Umbilical cord (tissue), 2 donors: ENCODE measurements around the gene ZNF575. TPM values are rescaled to one million over a fixed set of nuclear protein-coding genes. Genes with fewer than 3 reads are reported as not detected.
"Not testable (repeated sequence)": the region's sequence is repeated elsewhere in the genome, so short reads cannot be mapped to it uniquely, and the experiment has no call there.

Source experiments
- DNase-seq: peaks from one replicate; pipeline ENCODE4 v3.0.0-alpha.2; 2015; ENCODE audit warnings: low spot score
- total RNA-seq: library from RNA; depleted of rRNA; stranded (reverse); fragments of >200 nt; gene quantifications from one replicate; pipeline ENCODE4 v1.2.3, GENCODE V29; 2014; ENCODE audit warnings: low replicate concordance; ENCODE audit not compliant: insufficient read depth

Gene ZNF575
- total RNA-seq, 1 donor from 2014 or later, result 0.24 TPM

- DNase-seq, result no peak
Measured at GRCh38 chr19:43541920-43542650, 9.1 kb downstream of the ZNF575 start.

GRCh38 chr19:43544077-43544476 is 11.1 kb downstream of the ZNF575 start:
- no peak for DNase-seq

GRCh38 chr19:43545276-43545675 is 12.3 kb downstream of the ZNF575 start:
- DNase-seq, result no peak

- no peak for DNase-seq
Measured at GRCh38 chr19:43545981-43546380, 13.0 kb downstream of the ZNF575 start.

GRCh38 chr19:43546581-43546980 is 13.6 kb downstream of the ZNF575 start:
- no peak for DNase-seq

GRCh38 chr19:43547926-43548325 is 14.9 kb downstream of the ZNF575 start:
- DNase-seq, result not testable (repeated sequence)

GRCh38 chr19:43548706-43549105 is 15.7 kb downstream of the ZNF575 start:
- no peak for DNase-seq

GRCh38 chr19:43551399-43552197 is 18.6 kb downstream of the ZNF575 start:
- no peak for DNase-seq

- no peak for DNase-seq
Measured at GRCh38 chr19:43552198-43552450, 19.1 kb downstream of the ZNF575 start.

- no peak for DNase-seq
Measured at GRCh38 chr19:43552616-43553015, 19.6 kb downstream of the ZNF575 start.

- DNase-seq, result no peak
Measured at GRCh38 chr19:43553656-43554055, 20.7 kb downstream of the ZNF575 start.

- no peak for DNase-seq
Measured at GRCh38 chr19:43554317-43554895, 21.4 kb downstream of the ZNF575 start.

- peak; percentile 66 for DNase-seq
Measured at GRCh38 chr19:43555185-43555770, 22.3 kb downstream of the ZNF575 start.

- no peak for DNase-seq
Measured at GRCh38 chr19:43560687-43561086, 27.7 kb downstream of the ZNF575 start.

GRCh38 chr19:43561139-43561970 is 28.4 kb downstream of the ZNF575 start:
- no peak for DNase-seq

- no peak for DNase-seq
Measured at GRCh38 chr19:43562226-43562697, 29.3 kb downstream of the ZNF575 start.

GRCh38 chr19:43562698-43563241 is 29.8 kb downstream of the ZNF575 start:
- peak; percentile 42 for DNase-seq

- DNase-seq, result no peak
Measured at GRCh38 chr19:43563816-43564457, 30.9 kb downstream of the ZNF575 start.

- DNase-seq, result no peak
Measured at GRCh38 chr19:43564800-43565199, 31.8 kb downstream of the ZNF575 start.

- no peak for DNase-seq
Measured at GRCh38 chr19:43569657-43570056, 36.7 kb downstream of the ZNF575 start.
